Measurements from ENCODE around the gene FILIP1. TPM values are rescaled to one million over a fixed set of nuclear protein-coding genes. Genes with fewer than 3 reads are reported as not detected.
A peak's percentile ranks its signal among the peaks of the same experiment; 100 is the strongest.

Gene FILIP1
- total and polyA plus RNA-seq, 2 of the 4 experiments (the other 2 are of a cell fraction), result under 0.01 to 0.03 TPM

DNA sequence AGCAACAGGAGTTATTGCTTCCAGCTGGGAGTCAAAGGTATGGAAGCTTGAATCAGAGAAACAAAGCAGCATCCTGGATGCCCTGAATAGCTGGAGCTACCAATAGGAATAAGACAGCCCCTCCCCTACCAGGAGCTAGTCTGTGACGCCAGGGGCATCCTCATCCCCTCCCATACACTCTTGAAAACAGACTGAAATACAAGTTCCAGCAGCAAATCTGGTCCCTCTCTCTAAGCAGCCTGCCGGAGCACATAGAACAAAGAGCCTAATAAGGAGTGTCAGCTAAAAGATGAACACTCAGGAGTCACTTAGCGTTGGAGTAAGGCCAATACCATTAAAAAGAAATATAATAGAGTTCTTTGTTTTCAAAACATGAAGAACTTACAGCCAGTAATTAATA is 25.6 kb downstream of the FILIP1 start:
- H3K4me1 ChIP-seq (ENCODE audit: control insufficient read depth, insufficient read depth, low read length), result no peaks in the 10 kb centered on the region
- intact Hi-C loops (cut with micrococcal nuclease), result no loop called here
- peak overlapping the region; percentile 46; the same call in 1 of the 2 replicates for H3K18ac ChIP-seq (ENCODE audit: low read depth, low read length)
- in situ Hi-C loops (cut with MboI; ENCODE audit: low sequenced_read_pairs), result no loop called here
- no peak overlapping the region for H4K5ac ChIP-seq (ENCODE audit: low read depth, low read length)
- no peak overlapping the region for H2AK5ac ChIP-seq (ENCODE audit: low read depth, low read length)
- H3K4me3 ChIP-seq (ENCODE audit: insufficient read depth, low read depth, low read length), result no peak overlapping the region
- no TSS peak for BruUV-seq (replicated peaks)
- no peaks in the 10 kb centered on the region for H4K20me1 ChIP-seq (ENCODE audit: insufficient read depth, low read length)
- TF ChIP-seq NFE2L2 (IDR thresholded peaks at IDR 0.05; ENCODE audit: low read depth, low read length) (no peak), CHD1 (IDR thresholded peaks at IDR 0.05; ENCODE audit: low read depth, low read length) (no peak), POLR2A (IDR thresholded peaks at IDR 0.05; ENCODE audit: low read depth, low read length) (no peak), CEBPB (IDR thresholded peaks at IDR 0.05; ENCODE audit: low read depth, low read length) (no peak), RFX5 (IDR thresholded peaks at IDR 0.05; ENCODE audit: low read depth, low read length) (no peak), MAZ (IDR thresholded peaks at IDR 0.05; ENCODE audit: borderline replicate concordance, low read depth, low read length) (no peak), MXI1 (IDR thresholded peaks at IDR 0.05; ENCODE audit: borderline replicate concordance, low read depth, low read length) (no peak), SMC3 (IDR thresholded peaks at IDR 0.05; ENCODE audit: low read depth, low read length) (no peak)
- TF ChIP-seq, protein P1, sequence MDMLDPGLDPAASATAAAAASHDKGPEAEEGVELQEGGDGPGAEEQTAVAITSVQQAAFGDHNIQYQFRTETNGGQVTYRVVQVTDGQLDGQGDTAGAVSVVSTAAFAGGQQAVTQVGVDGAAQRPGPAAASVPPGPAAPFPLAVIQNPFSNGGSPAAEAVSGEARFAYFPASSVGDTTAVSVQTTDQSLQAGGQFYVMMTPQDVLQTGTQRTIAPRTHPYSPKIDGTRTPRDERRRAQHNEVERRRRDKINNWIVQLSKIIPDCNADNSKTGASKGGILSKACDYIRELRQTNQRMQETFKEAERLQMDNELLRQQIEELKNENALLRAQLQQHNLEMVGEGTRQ (IDR thresholded peaks at IDR 0.05; ENCODE audit: low read depth, low read length), result no peak
- TF ChIP-seq, protein P2, sequence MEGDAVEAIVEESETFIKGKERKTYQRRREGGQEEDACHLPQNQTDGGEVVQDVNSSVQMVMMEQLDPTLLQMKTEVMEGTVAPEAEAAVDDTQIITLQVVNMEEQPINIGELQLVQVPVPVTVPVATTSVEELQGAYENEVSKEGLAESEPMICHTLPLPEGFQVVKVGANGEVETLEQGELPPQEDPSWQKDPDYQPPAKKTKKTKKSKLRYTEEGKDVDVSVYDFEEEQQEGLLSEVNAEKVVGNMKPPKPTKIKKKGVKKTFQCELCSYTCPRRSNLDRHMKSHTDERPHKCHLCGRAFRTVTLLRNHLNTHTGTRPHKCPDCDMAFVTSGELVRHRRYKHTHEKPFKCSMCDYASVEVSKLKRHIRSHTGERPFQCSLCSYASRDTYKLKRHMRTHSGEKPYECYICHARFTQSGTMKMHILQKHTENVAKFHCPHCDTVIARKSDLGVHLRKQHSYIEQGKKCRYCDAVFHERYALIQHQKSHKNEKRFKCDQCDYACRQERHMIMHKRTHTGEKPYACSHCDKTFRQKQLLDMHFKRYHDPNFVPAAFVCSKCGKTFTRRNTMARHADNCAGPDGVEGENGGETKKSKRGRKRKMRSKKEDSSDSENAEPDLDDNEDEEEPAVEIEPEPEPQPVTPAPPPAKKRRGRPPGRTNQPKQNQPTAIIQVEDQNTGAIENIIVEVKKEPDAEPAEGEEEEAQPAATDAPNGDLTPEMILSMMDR (conservative IDR thresholded peaks at IDR 0.05; ENCODE audit: low read depth, low read length), result no peak
- dilution Hi-C loops (cut with HindIII; ENCODE audit: low sequenced_read_pairs, unreplicated experiment), result no loop called here
- no CpG with 5 or more reads among the region's 3 CpGs for WGBS, 2 experiments (ENCODE audit: extremely low coverage in 2 of 2, insufficient read length in 1 of 2)
- no peaks in the 10 kb centered on the region for H3K9me3 ChIP-seq (ENCODE audit: control insufficient read depth, insufficient read depth, low read length)
- no peak overlapping the region for H4K8ac ChIP-seq (ENCODE audit: low read depth in 2 of 2, low read length in 2 of 2)
- H3K56ac ChIP-seq (ENCODE audit: extremely low read depth, insufficient read depth, low read length), result no peak overlapping the region
- no peak overlapping the region for H2BK5ac ChIP-seq (ENCODE audit: low read depth, low read length, poor library complexity, severe bottlenecking)
- H2BK120ac ChIP-seq (ENCODE audit: low read depth, low read length), result no peak overlapping the region
- POLR2A ChIA-PET (ENCODE audit: unreplicated experiment), result no interaction called here
- H3K27ac ChIP-seq (ENCODE audit: insufficient read depth, low read length), result no peak overlapping the region
- H3K4me2 ChIP-seq (ENCODE audit: low read depth, low read length), result no peak overlapping the region
- no peak overlapping the region for H3K23ac ChIP-seq (ENCODE audit: low read depth, low read length)
- no peak for DNase-seq
- ATAC-seq (ENCODE audit: low read depth), result no peak
- no peak overlapping the region for H3K4ac ChIP-seq (ENCODE audit: low read depth, low read length)
- H3K79me1 ChIP-seq (ENCODE audit: low read depth in 1 of 2, low read length in 2 of 2), result no peaks in the 10 kb centered on the region
- no peak overlapping the region for H2AK9ac ChIP-seq (replicated peaks; ENCODE audit: low read depth, low read length, poor library complexity)
- CTCF ChIA-PET, result no interaction called here
- no peak overlapping the region for H2BK20ac ChIP-seq (ENCODE audit: low read depth, low read length)
- H3K14ac ChIP-seq (replicated peaks; ENCODE audit: low read depth, low read length), result no peak overlapping the region
- no peaks in the 10 kb centered on the region for H3K36me3 ChIP-seq (ENCODE audit: control insufficient read depth, insufficient read depth, low read length)
- H2BK15ac ChIP-seq (ENCODE audit: low read depth, low read length), result no peak overlapping the region
- no peaks in the 10 kb centered on the region for H3K9me1 ChIP-seq (ENCODE audit: insufficient read depth, low read length)
- no peak overlapping the region for H4K91ac ChIP-seq (ENCODE audit: insufficient read depth, low read depth, low read length)
- peak overlapping the region; percentile 59 for H2AFZ ChIP-seq (replicated peaks; ENCODE audit: low read length, poor library complexity)
- no peak overlapping the region for H3K9ac ChIP-seq (ENCODE audit: low read depth, low read length)
- no peaks in the 10 kb centered on the region for H3K27me3 ChIP-seq (ENCODE audit: control insufficient read depth, insufficient read depth, low read length)

Data from IMR-90 (cell line).